SK-N-SH treated with all-trans-retinoic acid at 6 μM for 48 hours (cell line): ENCODE measurements around the gene NAALADL2.

Experiments
- ATAC-seq: fragments of 200-7000 bp; cut with Tn5 transposase; 3 replicates; pipeline ENCODE4 v1.9.1; 2020; ENCODE audit warnings: mild to moderate bottlenecking, moderate library complexity
- ARNTL ChIP-seq: fragments of 450-650 bp; formaldehyde crosslinking; IDR thresholded peaks from 2 replicates; pipeline ENCODE4 v1.5.0; 2020; ENCODE audit warnings: low read depth, mild to moderate bottlenecking, moderate library complexity, borderline replicate concordance
- BACH2 ChIP-seq: fragments of 250-450 bp; sonication (Bioruptor Pico); IDR thresholded peaks from 2 replicates; pipeline ENCODE4 v1.9.0; 2021; ENCODE audit warnings: mild to moderate bottlenecking, borderline replicate concordance
- CSDC2 ChIP-seq: fragments of 250-450 bp; sonication (Bioruptor Pico); IDR thresholded peaks from 2 replicates; pipeline ENCODE4 v1.5.0; 2020; ENCODE audit warnings: mild to moderate bottlenecking, moderate library complexity
- ESRRG ChIP-seq: fragments of 250-450 bp; sonication (Bioruptor Pico); IDR thresholded peaks from 2 replicates; pipeline ENCODE4 v1.6.1; 2021; ENCODE audit warnings: mild to moderate bottlenecking
- GLIS3 ChIP-seq: fragments of 250-450 bp; sonication (Bioruptor Pico); IDR thresholded peaks from 2 replicates; pipeline ENCODE4 v1.5.0; 2020; ENCODE audit warnings: mild to moderate bottlenecking, moderate library complexity
- ISL1 ChIP-seq: fragments of 250-450 bp; sonication (Bioruptor Pico); IDR thresholded peaks from 2 replicates; pipeline ENCODE4 v2.1.2; 2022; ENCODE audit warnings: mild to moderate bottlenecking, moderate library complexity
- OSR1 ChIP-seq: fragments of 250-450 bp; sonication (Bioruptor Pico); IDR thresholded peaks from 2 replicates; pipeline ENCODE4 v1.8.0; 2022; ENCODE audit warnings: moderate library complexity, mild to moderate bottlenecking, inconsistent platforms
- RARB ChIP-seq: fragments of 250-450 bp; sonication (Bioruptor Pico); IDR thresholded peaks from 2 replicates; pipeline ENCODE4 v1.8.0; 2021; ENCODE audit warnings: mild to moderate bottlenecking, moderate library complexity
- SNAI2 ChIP-seq: fragments of 250-450 bp; sonication (Bioruptor Pico); IDR thresholded peaks from 2 replicates; pipeline ENCODE4 v1.5.0; 2020; ENCODE audit warnings: mild to moderate bottlenecking, moderate library complexity
- TCF4 ChIP-seq: fragments of 250-450 bp; sonication (Bioruptor Pico); IDR thresholded peaks from 2 replicates; pipeline ENCODE4 v1.8.0; 2021; ENCODE audit warnings: mild to moderate bottlenecking, moderate library complexity, borderline replicate concordance
- TOX ChIP-seq: fragments of 250-450 bp; sonication (Bioruptor Pico); IDR thresholded peaks from 2 replicates; pipeline ENCODE4 v1.8.0; 2021; ENCODE audit warnings: mild to moderate bottlenecking, moderate library complexity, borderline replicate concordance
- ZC3H10 ChIP-seq: fragments of 250-450 bp; sonication (Bioruptor Pico); IDR thresholded peaks from 2 replicates; pipeline ENCODE4 v1.5.1; 2021; ENCODE audit warnings: mild to moderate bottlenecking, moderate library complexity
- ZFP3 ChIP-seq: fragments of 250-450 bp; sonication (Bioruptor Pico); IDR thresholded peaks from 2 replicates; pipeline ENCODE4 v1.5.0; 2020; ENCODE audit warnings: mild to moderate bottlenecking, moderate library complexity
- ZFP30 ChIP-seq: fragments of 450-650 bp; formaldehyde crosslinking; IDR thresholded peaks from 2 replicates; pipeline ENCODE4 v1.5.0; 2022; ENCODE audit warnings: mild to moderate bottlenecking, moderate library complexity
- ZNF565 ChIP-seq: fragments of 450-650 bp; formaldehyde crosslinking; conservative IDR thresholded peaks from 2 replicates; pipeline ENCODE4 v1.5.0; 2020; ENCODE audit warnings: low read depth, mild to moderate bottlenecking, moderate library complexity
- ZNF8 ChIP-seq: fragments of 450-650 bp; formaldehyde crosslinking; IDR thresholded peaks from 2 replicates; pipeline ENCODE4 v1.5.0; 2020; ENCODE audit warnings: mild to moderate bottlenecking, moderate library complexity
- TF ChIP-seq, protein P1 (sequence below): fragments of 250-450 bp; sonication (Bioruptor Pico); IDR thresholded peaks from 2 replicates; pipeline ENCODE4 v1.5.1; 2020; ENCODE audit warnings: low read depth, mild to moderate bottlenecking, moderate library complexity
- TF ChIP-seq, protein P2 (sequence below): fragments of 250-450 bp; sonication (Bioruptor Pico); IDR thresholded peaks from 2 replicates; pipeline ENCODE4 v1.8.0; 2021; ENCODE audit warnings: low read depth, mild to moderate bottlenecking, moderate library complexity, borderline replicate concordance
- TF ChIP-seq, protein P3 (sequence below): fragments of 250-450 bp; sonication (Bioruptor Pico); IDR thresholded peaks from 2 replicates; pipeline ENCODE4 v1.8.0; 2020; ENCODE audit warnings: mild to moderate bottlenecking, moderate library complexity, borderline replicate concordance
- TF ChIP-seq, protein P4 (sequence below): fragments of 250-450 bp; sonication (Bioruptor Pico); IDR thresholded peaks from 2 replicates; pipeline ENCODE4 v1.5.1; 2021; ENCODE audit warnings: mild to moderate bottlenecking, moderate library complexity
- TF ChIP-seq, protein P5 (sequence below): fragments of 250-450 bp; sonication (Bioruptor Pico); IDR thresholded peaks from 2 replicates; pipeline ENCODE4 v1.5.0; 2020; ENCODE audit warnings: mild to moderate bottlenecking, moderate library complexity

NAALADL2 gene

DNA sequence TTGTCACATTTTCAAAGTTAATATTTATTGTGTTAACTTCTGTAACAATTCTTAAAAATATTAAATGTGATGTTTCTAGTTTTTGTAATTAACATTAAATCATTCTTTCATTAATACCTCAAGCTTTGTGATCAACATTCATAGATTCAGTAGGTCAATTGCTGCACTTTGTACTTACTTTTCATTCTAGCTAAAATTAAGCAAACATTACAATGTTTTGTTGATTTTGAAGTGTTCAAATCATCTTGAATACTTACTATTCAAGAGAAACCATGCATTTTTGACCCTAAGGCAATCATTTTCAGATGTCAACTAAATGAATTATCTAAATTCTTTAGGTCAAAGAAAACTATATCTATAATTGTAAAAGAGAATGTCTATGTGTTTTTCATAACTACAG lies 933.1 kb downstream of the NAALADL2 start:
- no peak for ATAC-seq
- TF ChIP-seq ESRRG (no peak), TOX (CRISPR knock-in tag) (no peak), BACH2 (CRISPR knock-in tag) (no peak), ZC3H10 (CRISPR knock-in tag) (no peak), TCF4 (CRISPR knock-in tag) (no peak), ZNF565 (CRISPR knock-in tag) (no peak), ISL1 (CRISPR knock-in tag) (no peak), ZFP30 (CRISPR knock-in tag) (no peak), RARB (CRISPR knock-in tag) (no peak), ARNTL (CRISPR knock-in tag) (no peak), CSDC2 (CRISPR knock-in tag) (no peak), SNAI2 (CRISPR knock-in tag) (no peak)
- TF ChIP-seq, protein P1, sequence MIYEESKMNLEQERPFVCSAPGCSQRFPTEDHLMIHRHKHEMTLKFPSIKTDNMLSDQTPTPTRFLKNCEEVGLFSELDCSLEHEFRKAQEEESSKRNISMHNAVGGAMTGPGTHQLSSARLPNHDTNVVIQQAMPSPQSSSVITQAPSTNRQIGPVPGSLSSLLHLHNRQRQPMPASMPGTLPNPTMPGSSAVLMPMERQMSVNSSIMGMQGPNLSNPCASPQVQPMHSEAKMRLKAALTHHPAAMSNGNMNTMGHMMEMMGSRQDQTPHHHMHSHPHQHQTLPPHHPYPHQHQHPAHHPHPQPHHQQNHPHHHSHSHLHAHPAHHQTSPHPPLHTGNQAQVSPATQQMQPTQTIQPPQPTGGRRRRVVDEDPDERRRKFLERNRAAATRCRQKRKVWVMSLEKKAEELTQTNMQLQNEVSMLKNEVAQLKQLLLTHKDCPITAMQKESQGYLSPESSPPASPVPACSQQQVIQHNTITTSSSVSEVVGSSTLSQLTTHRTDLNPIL (CRISPR knock-in tag) = no peak
- TF ChIP-seq, protein P2, sequence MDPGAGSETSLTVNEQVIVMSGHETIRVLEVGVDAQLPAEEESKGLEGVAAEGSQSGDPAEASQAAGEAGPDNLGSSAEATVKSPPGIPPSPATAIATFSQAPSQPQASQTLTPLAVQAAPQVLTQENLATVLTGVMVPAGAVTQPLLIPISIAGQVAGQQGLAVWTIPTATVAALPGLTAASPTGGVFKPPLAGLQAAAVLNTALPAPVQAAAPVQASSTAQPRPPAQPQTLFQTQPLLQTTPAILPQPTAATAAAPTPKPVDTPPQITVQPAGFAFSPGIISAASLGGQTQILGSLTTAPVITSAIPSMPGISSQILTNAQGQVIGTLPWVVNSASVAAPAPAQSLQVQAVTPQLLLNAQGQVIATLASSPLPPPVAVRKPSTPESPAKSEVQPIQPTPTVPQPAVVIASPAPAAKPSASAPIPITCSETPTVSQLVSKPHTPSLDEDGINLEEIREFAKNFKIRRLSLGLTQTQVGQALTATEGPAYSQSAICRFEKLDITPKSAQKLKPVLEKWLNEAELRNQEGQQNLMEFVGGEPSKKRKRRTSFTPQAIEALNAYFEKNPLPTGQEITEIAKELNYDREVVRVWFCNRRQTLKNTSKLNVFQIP = no peak
- TF ChIP-seq, protein P3, sequence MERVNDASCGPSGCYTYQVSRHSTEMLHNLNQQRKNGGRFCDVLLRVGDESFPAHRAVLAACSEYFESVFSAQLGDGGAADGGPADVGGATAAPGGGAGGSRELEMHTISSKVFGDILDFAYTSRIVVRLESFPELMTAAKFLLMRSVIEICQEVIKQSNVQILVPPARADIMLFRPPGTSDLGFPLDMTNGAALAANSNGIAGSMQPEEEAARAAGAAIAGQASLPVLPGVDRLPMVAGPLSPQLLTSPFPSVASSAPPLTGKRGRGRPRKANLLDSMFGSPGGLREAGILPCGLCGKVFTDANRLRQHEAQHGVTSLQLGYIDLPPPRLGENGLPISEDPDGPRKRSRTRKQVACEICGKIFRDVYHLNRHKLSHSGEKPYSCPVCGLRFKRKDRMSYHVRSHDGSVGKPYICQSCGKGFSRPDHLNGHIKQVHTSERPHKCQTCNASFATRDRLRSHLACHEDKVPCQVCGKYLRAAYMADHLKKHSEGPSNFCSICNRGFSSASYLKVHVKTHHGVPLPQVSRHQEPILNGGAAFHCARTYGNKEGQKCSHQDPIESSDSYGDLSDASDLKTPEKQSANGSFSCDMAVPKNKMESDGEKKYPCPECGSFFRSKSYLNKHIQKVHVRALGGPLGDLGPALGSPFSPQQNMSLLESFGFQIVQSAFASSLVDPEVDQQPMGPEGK = no peak
- TF ChIP-seq, protein P4, sequence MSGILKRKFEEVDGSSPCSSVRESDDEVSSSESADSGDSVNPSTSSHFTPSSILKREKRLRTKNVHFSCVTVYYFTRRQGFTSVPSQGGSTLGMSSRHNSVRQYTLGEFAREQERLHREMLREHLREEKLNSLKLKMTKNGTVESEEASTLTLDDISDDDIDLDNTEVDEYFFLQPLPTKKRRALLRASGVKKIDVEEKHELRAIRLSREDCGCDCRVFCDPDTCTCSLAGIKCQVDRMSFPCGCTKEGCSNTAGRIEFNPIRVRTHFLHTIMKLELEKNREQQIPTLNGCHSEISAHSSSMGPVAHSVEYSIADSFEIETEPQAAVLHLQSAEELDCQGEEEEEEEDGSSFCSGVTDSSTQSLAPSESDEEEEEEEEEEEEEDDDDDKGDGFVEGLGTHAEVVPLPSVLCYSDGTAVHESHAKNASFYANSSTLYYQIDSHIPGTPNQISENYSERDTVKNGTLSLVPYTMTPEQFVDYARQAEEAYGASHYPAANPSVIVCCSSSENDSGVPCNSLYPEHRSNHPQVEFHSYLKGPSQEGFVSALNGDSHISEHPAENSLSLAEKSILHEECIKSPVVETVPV = no peak
- TF ChIP-seq, protein P5, sequence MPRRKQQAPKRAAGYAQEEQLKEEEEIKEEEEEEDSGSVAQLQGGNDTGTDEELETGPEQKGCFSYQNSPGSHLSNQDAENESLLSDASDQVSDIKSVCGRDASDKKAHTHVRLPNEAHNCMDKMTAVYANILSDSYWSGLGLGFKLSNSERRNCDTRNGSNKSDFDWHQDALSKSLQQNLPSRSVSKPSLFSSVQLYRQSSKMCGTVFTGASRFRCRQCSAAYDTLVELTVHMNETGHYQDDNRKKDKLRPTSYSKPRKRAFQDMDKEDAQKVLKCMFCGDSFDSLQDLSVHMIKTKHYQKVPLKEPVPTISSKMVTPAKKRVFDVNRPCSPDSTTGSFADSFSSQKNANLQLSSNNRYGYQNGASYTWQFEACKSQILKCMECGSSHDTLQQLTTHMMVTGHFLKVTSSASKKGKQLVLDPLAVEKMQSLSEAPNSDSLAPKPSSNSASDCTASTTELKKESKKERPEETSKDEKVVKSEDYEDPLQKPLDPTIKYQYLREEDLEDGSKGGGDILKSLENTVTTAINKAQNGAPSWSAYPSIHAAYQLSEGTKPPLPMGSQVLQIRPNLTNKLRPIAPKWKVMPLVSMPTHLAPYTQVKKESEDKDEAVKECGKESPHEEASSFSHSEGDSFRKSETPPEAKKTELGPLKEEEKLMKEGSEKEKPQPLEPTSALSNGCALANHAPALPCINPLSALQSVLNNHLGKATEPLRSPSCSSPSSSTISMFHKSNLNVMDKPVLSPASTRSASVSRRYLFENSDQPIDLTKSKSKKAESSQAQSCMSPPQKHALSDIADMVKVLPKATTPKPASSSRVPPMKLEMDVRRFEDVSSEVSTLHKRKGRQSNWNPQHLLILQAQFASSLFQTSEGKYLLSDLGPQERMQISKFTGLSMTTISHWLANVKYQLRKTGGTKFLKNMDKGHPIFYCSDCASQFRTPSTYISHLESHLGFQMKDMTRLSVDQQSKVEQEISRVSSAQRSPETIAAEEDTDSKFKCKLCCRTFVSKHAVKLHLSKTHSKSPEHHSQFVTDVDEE = no peak
- TF ChIP-seq, all 23 proteins: peak for 0

DNA sequence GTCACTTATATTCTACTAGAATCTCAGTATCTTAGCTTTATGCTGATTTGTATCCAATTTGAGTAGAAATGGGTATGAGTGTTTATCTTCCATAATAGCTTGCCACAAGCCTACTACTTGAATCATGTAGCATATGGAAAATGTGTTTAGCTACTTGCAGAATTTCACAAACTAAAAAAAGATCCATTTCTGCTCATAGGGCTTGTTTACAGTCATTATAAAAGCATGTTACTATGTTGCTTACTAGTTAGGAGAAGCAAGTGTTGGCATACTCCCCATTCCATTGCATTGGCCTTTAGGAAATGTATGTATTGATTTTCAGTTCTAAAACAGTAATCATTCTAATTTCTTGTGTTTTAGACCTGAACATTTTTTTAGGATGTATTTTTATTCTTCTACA lies 939.2 kb downstream of the NAALADL2 start:
- no peak for ATAC-seq
- TF ChIP-seq RARB (CRISPR knock-in tag) = no peak
- TF ChIP-seq, protein P4 = no peak
- TF ChIP-seq ZFP3 (CRISPR knock-in tag) = no peak
- TF ChIP-seq ARNTL (CRISPR knock-in tag) = no peak

DNA sequence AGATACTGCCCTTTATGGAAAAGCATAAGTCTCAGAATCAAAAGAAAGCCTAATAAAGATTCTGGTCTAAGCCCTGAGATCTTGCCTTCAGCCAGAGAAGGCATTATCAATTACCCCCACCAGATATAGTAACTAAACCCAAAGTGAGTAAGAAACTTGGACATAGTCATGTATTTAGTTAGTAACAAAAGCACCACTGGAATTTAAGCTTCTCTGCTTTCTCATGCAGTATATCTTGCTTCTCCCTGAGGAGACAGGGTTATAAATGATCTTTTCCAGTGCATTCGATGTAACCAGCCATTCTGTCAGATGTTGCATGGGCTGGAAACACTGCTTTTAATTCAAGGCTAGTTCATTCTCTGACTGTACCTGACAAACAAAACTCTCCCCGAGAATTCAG lies 946.7 kb downstream of the NAALADL2 start:
- no peak for ATAC-seq
- no peak for TF ChIP-seq ARNTL (CRISPR knock-in tag)
- TF ChIP-seq TCF4 (CRISPR knock-in tag) = no peak
- TF ChIP-seq ZC3H10 (CRISPR knock-in tag) = no peak
- TF ChIP-seq RARB (CRISPR knock-in tag) = no peak
- TF ChIP-seq ZNF565 (CRISPR knock-in tag) = no peak
- TF ChIP-seq TOX (CRISPR knock-in tag) = no peak
- TF ChIP-seq OSR1 (CRISPR knock-in tag) = no peak
- TF ChIP-seq, protein P5 = no peak
- no peak for TF ChIP-seq GLIS3
- TF ChIP-seq, protein P1 (CRISPR knock-in tag) = no peak
- TF ChIP-seq ZNF8 (CRISPR knock-in tag) = no peak
- no peak for TF ChIP-seq ISL1 (CRISPR knock-in tag)
- TF ChIP-seq BACH2 (CRISPR knock-in tag) = no peak
